AG09319 (cell line): ENCODE measurements around the gene AIF1.

ENCODE experiments used
- DNase-seq: peaks from one replicate; pipeline ENCODE4 v3.0.0-alpha.2; 2010; ENCODE audit warnings: low read depth; ENCODE audit errors: extremely low read depth
- TF ChIP-seq, protein P1 (sequence below): IDR thresholded peaks from 2 replicates; pipeline ENCODE4 v1.5.1; 2011; ENCODE audit warnings: low read depth, mild to moderate bottlenecking, inconsistent platforms, low read length, moderate library complexity

The AIF1 gene

DNA sequence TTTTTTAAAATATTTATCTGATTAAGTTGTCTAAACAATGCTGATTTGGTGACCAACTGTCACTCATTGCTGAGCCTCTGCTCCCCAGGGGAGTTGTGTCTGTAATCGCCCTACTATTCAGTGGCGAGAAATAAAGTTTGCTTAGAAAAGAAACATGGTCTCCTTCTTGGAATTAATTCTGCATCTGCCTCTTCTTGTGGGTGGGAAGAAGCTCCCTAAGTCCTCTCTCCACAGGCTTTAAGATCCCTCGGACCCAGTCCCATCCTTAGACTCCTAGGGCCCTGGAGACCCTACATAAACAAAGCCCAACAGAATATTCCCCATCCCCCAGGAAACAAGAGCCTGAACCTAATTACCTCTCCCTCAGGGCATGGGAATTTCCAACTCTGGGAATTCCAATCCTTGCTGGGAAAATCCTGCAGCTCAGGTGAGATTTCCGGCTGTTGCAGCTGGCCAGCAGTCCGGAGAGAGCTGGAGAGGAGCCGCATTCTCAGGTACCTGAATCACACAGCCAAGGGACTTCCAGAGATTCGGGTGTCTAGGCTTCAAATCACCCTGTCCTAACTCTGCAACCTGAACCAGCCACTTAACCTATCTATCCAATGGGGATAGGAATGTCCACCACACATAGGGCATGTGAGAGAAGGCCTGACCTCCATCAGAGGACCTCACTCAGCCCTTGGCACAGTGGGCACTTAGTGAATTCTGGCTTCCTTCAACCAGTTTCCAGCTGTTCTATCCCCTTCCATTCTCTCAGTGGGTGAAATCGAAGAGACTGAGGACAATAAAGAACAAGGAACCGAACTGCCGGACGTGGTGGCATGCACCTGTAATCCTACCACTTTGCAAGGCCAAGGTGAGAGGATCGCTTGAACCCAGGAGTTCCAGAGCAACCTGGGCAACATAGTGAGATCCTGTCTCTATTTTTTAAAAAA is 36.6 kb upstream of the AIF1 start:
- TF ChIP-seq, protein P1, sequence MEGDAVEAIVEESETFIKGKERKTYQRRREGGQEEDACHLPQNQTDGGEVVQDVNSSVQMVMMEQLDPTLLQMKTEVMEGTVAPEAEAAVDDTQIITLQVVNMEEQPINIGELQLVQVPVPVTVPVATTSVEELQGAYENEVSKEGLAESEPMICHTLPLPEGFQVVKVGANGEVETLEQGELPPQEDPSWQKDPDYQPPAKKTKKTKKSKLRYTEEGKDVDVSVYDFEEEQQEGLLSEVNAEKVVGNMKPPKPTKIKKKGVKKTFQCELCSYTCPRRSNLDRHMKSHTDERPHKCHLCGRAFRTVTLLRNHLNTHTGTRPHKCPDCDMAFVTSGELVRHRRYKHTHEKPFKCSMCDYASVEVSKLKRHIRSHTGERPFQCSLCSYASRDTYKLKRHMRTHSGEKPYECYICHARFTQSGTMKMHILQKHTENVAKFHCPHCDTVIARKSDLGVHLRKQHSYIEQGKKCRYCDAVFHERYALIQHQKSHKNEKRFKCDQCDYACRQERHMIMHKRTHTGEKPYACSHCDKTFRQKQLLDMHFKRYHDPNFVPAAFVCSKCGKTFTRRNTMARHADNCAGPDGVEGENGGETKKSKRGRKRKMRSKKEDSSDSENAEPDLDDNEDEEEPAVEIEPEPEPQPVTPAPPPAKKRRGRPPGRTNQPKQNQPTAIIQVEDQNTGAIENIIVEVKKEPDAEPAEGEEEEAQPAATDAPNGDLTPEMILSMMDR, result no peak
- DNase-seq, result no peak

DNA sequence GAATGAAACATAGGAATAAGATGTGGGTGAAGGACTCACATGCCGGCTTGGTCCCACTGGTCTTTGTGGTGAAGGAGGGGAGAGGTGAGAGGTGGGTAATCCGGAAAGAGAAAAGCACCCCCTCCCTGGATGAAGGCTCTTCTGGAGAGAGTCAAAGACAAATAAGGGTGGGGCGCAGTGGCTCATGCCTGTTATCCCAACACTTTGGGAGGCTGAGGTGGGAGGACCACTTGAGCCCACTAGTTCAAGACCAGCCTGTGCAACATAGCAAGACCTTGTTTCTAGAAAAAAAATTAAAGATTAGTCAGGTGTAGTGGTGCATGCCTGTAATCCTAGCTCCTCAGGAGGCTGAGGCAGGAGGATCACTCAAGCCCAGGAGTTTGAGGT is 35.9 kb upstream of the AIF1 start:
- TF ChIP-seq, protein P1, result no peak
- no peak for DNase-seq

DNA sequence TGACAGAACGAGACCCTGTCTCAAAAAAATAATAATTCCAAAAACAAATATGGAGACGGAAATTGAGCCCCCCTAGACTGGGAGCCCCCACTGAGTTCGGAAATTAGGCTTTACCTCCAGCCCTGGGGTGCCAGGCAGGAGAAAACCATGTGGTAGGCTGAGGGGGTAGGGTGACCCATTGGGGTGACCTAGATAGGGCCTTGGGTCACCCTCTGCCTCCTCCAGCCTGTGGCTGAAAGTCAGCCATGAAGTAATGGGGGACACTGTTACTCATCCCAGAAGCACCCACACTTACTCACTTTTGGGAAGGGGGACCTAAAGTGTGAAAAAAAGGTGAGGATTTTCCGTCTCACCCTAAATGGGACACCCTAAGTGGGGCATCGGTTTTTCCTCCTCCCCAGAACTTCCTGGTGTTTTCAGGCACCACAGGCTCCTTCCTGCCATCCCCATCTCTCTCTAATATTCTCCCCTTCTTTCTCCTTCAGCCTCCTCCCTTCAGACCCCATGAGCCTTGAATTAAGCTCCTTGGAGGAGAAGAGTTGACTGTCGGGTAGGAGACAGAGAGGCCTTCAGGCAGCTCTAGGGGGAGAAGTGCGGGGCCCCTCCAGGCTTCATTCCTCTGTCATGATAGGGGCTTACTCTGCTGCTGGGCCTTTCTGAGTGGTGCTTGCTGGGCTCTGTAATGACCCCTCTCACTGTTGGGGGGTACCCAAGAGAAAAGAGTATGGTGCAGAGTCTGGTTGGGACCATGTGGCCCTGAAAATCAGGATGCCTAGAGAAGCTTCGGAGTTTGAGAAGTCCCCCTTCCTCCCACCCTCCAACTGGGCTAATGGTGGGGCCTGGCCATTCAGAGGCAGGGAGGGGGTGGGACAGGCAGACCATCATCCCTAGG is 35.2 kb upstream of the AIF1 start:
- TF ChIP-seq, protein P1, result no peak
- DNase-seq, result no peak

DNA sequence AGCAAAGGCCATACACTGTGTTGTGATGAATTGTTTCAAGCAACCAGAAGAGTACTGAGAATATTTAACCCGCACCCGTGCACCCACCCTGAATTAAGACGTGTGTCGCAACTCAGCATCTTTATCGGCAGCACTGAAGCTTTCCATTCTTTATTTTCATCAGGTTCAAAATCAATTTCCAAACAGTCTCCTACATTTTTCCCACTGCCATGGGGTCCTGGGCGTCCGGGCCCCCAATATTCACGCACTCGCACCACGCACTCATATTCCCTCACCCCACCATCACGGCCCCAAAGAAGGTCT is 34.6 kb upstream of the AIF1 start:
- no peak for DNase-seq
- TF ChIP-seq, protein P1, result no peak

DNA sequence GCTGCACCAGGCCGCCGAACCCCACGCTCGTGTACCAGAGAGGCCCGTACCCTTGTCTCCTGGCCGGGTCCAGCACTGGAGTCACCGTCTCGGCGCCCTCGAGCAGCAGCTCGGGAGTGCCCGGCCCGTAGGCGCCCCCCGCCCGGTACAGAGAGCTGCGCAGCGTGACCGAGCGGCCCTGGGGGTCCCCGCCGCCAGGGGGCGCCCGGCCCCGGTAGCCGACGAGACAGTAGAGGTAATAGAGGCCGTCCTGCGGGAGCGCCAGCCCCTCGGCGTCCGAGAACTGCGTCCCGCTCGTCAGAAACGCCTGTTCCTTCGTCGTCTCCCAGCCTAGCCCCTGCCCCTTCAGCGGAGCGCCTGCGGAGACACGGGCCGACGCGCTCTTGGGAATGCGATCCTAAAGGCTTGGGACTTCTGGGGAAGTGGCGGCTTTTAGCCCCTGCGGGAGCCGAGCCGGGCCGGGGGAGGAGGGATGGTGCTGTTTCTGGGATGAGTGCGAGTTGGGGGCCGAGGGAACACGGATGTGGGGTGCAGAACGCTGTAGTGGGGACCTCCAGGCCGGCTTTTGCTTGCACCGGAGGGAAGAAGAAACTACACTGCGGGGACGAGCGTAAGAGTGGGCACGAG is 34.1 kb upstream of the AIF1 start:
- DNase-seq, result peak; percentile 51

DNA sequence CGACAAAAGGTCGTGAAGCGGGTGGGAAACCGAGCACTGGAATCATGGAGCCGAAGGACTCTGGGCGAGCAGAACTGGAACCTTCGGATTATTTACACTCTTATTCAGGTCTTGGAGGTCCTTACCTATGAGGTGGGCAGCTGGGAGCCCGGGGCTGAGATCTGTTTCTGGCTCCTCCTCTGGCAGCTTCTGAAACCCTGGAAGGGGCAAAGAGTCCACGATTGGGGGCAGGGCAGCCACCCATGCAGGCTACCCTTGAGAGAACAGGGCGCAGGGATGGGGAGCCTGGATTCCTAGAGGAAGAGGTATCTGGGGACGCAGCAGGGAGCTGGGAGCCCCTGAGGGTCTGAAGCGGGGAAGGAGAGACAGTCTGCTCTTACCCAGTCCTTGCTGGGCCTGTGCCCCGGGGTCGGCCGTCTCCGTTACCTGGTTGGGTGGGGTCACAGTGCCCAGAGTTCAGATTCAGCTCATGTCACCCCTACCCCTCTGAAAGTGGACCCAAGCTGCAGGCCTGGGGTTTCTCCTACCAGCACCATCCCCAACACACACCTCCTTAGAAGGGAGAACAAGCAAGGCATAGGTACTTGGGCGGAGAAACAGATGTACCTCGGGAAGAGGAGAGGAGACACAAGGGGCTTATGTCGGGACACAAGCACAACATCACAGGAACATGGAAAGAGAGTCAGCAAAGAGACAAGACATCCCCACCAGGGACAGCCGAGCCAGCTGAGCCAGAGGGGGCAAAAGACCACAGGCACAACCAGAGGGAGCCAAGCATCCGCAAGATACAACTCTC is 33.4 kb upstream of the AIF1 start:
- TF ChIP-seq, protein P1, result no peak
- DNase-seq, result no peak

More for the DNA sequence above, 34.1 kb upstream of the AIF1 start:
- TF ChIP-seq, protein P1, result peak; percentile 76
